ENCODE data around the gene HSP90B1. TPM values are rescaled to one million over a fixed set of nuclear protein-coding genes. Genes with fewer than 3 reads are reported as not detected.

HSP90B1 gene
- polyA plus RNA-seq, 1 donor from 2014 or later: 274 TPM

DNA sequence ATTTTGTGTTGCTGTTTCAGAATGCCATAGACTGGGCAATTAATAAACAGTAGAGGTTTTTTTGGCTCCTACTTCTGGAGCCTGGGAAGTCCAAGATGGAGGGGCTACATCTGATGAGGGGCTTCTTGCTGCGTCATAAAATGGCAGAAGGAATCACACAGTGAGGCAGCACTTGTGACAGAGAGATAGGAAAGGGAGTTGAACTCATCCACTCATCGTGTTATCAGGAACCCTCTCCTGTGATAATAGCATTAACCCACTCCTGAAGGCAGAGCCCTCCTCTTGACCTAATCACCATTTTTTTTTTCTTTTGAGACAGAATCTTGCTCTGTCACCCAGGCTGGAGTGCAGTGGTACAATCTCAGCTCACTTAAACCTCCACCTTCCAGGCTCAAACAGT lies 45.2 kb downstream of the HSP90B1 start:
- Mint-ChIP-seq H3K4me3 (no peak overlapping the region), H3K4me1 (peaks cover 22 to 39% (median 36%) of the 10 kb centered on the region in 3 donors), H3K36me3 (peaks cover 2% of the 10 kb centered on the region), H3K27me3 (no peaks in the 10 kb centered on the region), H3K27ac (no peak overlapping the region), H3K9me3 (no peaks in the 10 kb centered on the region)

DNA sequence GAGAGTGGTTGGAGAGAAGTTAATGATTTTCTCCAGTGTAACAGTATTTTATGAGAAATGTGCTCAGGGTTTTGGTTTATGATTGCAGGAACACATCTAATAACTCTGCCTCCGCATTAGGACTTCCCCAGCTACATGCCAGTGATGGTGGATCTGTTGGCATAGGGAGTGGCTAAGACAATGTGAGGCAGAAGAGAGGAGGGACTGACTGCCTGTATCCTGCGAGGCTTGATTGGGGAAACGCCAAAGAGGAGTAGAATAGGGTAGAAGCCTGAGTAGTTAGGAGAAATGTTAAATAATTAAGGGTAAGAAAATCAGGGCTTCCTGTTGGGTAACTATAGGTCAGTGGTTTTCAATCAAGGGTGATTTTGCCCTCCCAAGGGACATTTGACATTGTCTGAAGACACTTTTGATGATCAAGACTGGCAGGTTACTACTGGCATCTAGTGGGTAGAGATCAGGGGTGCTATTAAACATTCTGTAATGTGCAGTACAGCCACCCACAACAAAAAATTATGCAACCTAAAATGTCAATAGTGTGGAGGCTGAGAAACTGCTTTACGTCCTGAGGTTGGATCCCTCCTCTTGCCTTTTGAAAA lies 48.3 kb downstream of the HSP90B1 start:
- Mint-ChIP-seq H3K4me3 (no peak overlapping the region), H3K9me3 (no peaks in the 10 kb centered on the region), H3K36me3 (no peaks in the 10 kb centered on the region), H3K4me1 (peaks cover 16 to 28% (median 27%) of the 10 kb centered on the region in 3 donors), H3K27ac (no peak overlapping the region), H3K27me3 (no peaks in the 10 kb centered on the region)

DNA sequence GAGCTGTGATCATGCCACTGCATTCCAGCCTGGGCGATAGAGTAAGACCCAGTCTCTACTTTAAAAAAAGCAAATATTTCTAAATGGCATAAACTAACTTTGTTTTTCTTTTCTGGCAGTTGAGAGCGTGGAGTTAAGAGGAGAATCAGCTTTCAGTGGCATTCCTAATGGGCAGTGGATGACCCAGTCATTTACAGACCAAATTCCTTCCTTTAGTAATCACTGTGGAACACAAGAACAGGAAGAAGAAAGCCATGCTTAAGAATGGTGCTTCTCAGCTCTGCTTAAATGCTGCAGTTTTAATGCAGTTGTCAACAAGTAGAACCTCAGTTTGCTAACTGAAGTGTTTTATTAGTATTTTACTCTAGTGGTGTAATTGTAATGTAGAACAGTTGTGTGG lies 56.6 kb downstream of the HSP90B1 start:
- Mint-ChIP-seq H3K4me3 (no peak overlapping the region), H3K4me1 (no peaks in the 10 kb centered on the region), H3K9me3 (no peaks in the 10 kb centered on the region), H3K27ac (no peak overlapping the region), H3K27me3 (no peaks in the 10 kb centered on the region), H3K36me3 (peaks cover 3% of the 10 kb centered on the region)

GRCh38 chr12:103994235-103994634 lies 64.0 kb downstream of the HSP90B1 start:
- no peak overlapping the region for H3K4me3 Mint-ChIP-seq
- H3K27ac Mint-ChIP-seq: no peak overlapping the region
- peaks cover 4% of the 10 kb centered on the region for H3K27me3 Mint-ChIP-seq
- H3K4me1 Mint-ChIP-seq: no peaks in the 10 kb centered on the region
- H3K9me3 Mint-ChIP-seq: no peaks in the 10 kb centered on the region
- no peaks in the 10 kb centered on the region for H3K36me3 Mint-ChIP-seq

- no peaks in the 10 kb centered on the region for H3K36me3 Mint-ChIP-seq
- peaks cover 12% of the 10 kb centered on the region for H3K27me3 Mint-ChIP-seq
- peaks cover 0 to 2% (median 0%) of the 10 kb centered on the region in 3 donors for H3K4me1 Mint-ChIP-seq
- H3K9me3 Mint-ChIP-seq: no peaks in the 10 kb centered on the region
- H3K27ac Mint-ChIP-seq: no peak overlapping the region
- H3K4me3 Mint-ChIP-seq: no peak overlapping the region
Observed at GRCh38 chr12:103996595-103996994, 66.4 kb downstream of the HSP90B1 start.

- Mint-ChIP-seq H3K27me3 (peaks cover 12% of the 10 kb centered on the region), H3K9me3 (no peaks in the 10 kb centered on the region), H3K4me1 (peaks cover 0 to 2% (median 0%) of the 10 kb centered on the region in 3 donors), H3K4me3 (no peak overlapping the region), H3K27ac (no peak overlapping the region), H3K36me3 (no peaks in the 10 kb centered on the region)
Observed at GRCh38 chr12:103997286-103997900, 67.2 kb downstream of the HSP90B1 start.

Other genes starting within 250 kb of the HSP90B1 start
- 1.2 TPM for gene NT5DC3, start 89.2 kb upstream of the HSP90B1 start, polyA plus RNA-seq
- gene TDG, start 35.5 kb downstream of the HSP90B1 start, polyA plus RNA-seq: 19.3 TPM
- gene GLT8D2, start 119.8 kb downstream of the HSP90B1 start, polyA plus RNA-seq: 0.23 TPM
- 7.4 TPM for gene HCFC2, start 134.1 kb downstream of the HSP90B1 start, polyA plus RNA-seq
- 33.3 TPM for gene NFYB, start 207.8 kb downstream of the HSP90B1 start, polyA plus RNA-seq